OCI-LY7 (cell line): Measurements from ENCODE around the gene KHSRP. TPM values are rescaled to one million over a fixed set of nuclear protein-coding genes. Genes with fewer than 3 reads are reported as not detected.
A peak's percentile ranks its signal among the peaks of the same experiment; 100 is the strongest.

Experiments
- BruUV-seq: library from RNA; stranded (reverse); fragments of 400-500 nt; replicated peaks from 2 replicates; lab custom pipeline; 2021; lab: Mats Ljungman, UMichigan
- CTCF ChIA-PET: fragments of 300-600 bp; sonication (Branson Sonifier 250); formaldehyde crosslinking; loops from one replicate; lab custom pipeline; 2022; ENCODE audit warnings: antibody characterized with exemption; ENCODE audit not compliant: unreplicated experiment; lab: Charles Lee
- POLR2A ChIA-PET: fragments of 300-600 bp; sonication (Branson Sonifier 250); formaldehyde crosslinking; loops from one replicate; lab custom pipeline; 2022; ENCODE audit warnings: antibody characterized with exemption; lab: Charles Lee
- DNase-seq: peaks from one replicate; pipeline ENCODE4 v3.0.0-alpha.2; 2015; ENCODE audit warnings: low spot score
- H2AFZ ChIP-seq: fragments of 200-600 bp; sonication (generic), shearing (Covaris generic); 2 replicates; pipeline ENCODE4 v1.6.1; 2014; ENCODE audit warnings: mild to moderate bottlenecking, antibody characterized with exemption, low read length, moderate library complexity
- H3K27ac ChIP-seq: fragments of 200-600 bp; sonication (generic); 2 replicates; pipeline ENCODE4 v1.5.1; 2014; ENCODE audit warnings: mixed run types, low read depth, mild to moderate bottlenecking, moderate library complexity, low read length, inconsistent platforms; ENCODE audit not compliant: poor library complexity, severe bottlenecking
- H3K36me3 ChIP-seq: fragments of 200-600 bp; sonication (generic); 2 replicates; pipeline ENCODE4 v1.6.1; 2014; ENCODE audit warnings: mild to moderate bottlenecking, antibody characterized with exemption, low read length, moderate library complexity, mixed read lengths; ENCODE audit not compliant: insufficient read depth
- H3K4me1 ChIP-seq: fragments of 200-600 bp; sonication (generic); 2 replicates; pipeline ENCODE4 v1.5.1; 2014; ENCODE audit warnings: mild to moderate bottlenecking, low read length; ENCODE audit not compliant: insufficient read depth, poor library complexity, severe bottlenecking
- H3K4me2 ChIP-seq: fragments of 200-600 bp; sonication (generic); 2 replicates; pipeline ENCODE4 v1.6.1; 2014; ENCODE audit warnings: mild to moderate bottlenecking, low read length
- H3K4me3 ChIP-seq: fragments of 200-600 bp; sonication (generic); 2 replicates; pipeline ENCODE4 v1.5.1; 2014; ENCODE audit warnings: mild to moderate bottlenecking, low read depth, low read length; ENCODE audit not compliant: poor library complexity, severe bottlenecking
- H3K79me2 ChIP-seq: fragments of 200-600 bp; sonication (generic); 2 replicates; pipeline ENCODE4 v1.6.1; 2016; ENCODE audit warnings: low read depth, mild to moderate bottlenecking, low read length, moderate library complexity, mixed read lengths; ENCODE audit not compliant: insufficient read depth
- H3K9me2 ChIP-seq: fragments of 200-600 bp; sonication (generic); 2 replicates; pipeline ENCODE4 v1.6.1; 2016; ENCODE audit warnings: mild to moderate bottlenecking, low read length, mixed read lengths; ENCODE audit not compliant: insufficient read depth
- H3K9me3 ChIP-seq: fragments of 200-600 bp; sonication (generic); 2 replicates; pipeline ENCODE4 v1.6.1; 2014; ENCODE audit warnings: mild to moderate bottlenecking, mixed run types, low read length, mixed read lengths
- H4K20me1 ChIP-seq: fragments of 200-600 bp; sonication (generic); 2 replicates; pipeline ENCODE4 v1.6.1; 2014; ENCODE audit warnings: mild to moderate bottlenecking, antibody characterized with exemption, low read length, moderate library complexity, mixed read lengths; ENCODE audit not compliant: insufficient read depth
- EZH2phosphoT487 ChIP-seq: fragments of 200-600 bp; sonication (generic); IDR thresholded peaks from 2 replicates; pipeline ENCODE4 v1.6.1; 2018; ENCODE audit warnings: low read depth, borderline replicate concordance, mild to moderate bottlenecking, mixed run types, antibody characterized with exemption, low read length, moderate library complexity, mixed read lengths
- intact Hi-C: fragments of 100-400 bp; cut with micrococcal nuclease; formaldehyde crosslinking; loops from one replicate; pipeline ENCODE4 v1.10.0; 2022; ENCODE audit not compliant: unreplicated experiment
- total RNA-seq, 2 experiments: library from RNA; depleted of rRNA in 1 of 2; stranded (reverse); fragments of >200 nt in 1 of 2; shearing (Covaris generic) in 1 of 2; gene quantifications; 2 replicates each; pipeline ENCODE4 v1.2.3, GENCODE V29; 2014 to 2022
- TF ChIP-seq, protein P1 (sequence below): fragments of 200-600 bp; sonication (generic); conservative IDR thresholded peaks from 2 replicates; pipeline ENCODE4 v1.5.1; 2014; ENCODE audit warnings: mild to moderate bottlenecking, antibody characterized with exemption, low read length, moderate library complexity, mixed read lengths

The KHSRP gene
- total RNA-seq, 2 experiments from 2014 or later: 255 to 499 TPM

DNA sequence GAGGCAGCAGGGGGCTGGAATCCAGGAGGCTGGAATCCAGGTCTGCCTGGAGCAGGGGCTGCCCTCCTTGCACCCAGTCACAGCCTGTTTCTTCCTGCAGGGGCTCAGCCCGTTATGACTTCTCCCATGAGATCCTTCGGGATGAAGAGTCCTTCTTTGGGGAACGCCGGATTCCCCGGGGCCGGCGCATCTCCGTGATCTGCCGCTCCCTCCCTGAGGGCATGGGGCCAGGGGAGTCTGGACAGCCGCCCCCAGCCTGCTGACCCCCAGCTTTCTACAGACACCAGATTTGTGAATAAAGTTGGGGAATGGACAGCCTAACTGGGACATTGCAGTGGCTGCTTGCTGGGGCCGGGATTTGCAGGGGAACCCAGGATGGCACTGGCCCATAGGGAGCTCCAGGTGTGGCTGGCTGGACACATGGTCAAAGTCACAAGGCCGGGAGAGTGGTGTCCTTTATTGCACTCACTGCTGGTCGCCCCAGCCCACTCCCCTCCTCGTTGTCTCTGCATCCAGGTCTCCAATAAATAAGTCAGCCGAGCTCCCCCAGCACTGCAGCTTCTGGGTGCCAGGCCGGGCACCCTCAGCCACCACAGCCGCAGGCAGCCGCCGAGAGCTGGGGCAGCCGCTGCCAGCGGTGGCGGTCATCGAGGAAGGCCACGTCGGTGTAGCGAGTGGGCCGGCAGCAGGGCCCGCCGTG, 49.8 kb downstream of the KHSRP start:
- BruUV-seq: no TSS peak
- H3K9me3 ChIP-seq: no peaks in the 10 kb centered on the region
- DNase-seq: no peak
- H3K79me2 ChIP-seq: no peaks in the 10 kb centered on the region
- H3K4me1 ChIP-seq: peaks cover 13% of the 10 kb centered on the region
- H3K9me2 ChIP-seq: no peaks in the 10 kb centered on the region
- H3K27ac ChIP-seq: no peak overlapping the region
- TF ChIP-seq, protein P1, sequence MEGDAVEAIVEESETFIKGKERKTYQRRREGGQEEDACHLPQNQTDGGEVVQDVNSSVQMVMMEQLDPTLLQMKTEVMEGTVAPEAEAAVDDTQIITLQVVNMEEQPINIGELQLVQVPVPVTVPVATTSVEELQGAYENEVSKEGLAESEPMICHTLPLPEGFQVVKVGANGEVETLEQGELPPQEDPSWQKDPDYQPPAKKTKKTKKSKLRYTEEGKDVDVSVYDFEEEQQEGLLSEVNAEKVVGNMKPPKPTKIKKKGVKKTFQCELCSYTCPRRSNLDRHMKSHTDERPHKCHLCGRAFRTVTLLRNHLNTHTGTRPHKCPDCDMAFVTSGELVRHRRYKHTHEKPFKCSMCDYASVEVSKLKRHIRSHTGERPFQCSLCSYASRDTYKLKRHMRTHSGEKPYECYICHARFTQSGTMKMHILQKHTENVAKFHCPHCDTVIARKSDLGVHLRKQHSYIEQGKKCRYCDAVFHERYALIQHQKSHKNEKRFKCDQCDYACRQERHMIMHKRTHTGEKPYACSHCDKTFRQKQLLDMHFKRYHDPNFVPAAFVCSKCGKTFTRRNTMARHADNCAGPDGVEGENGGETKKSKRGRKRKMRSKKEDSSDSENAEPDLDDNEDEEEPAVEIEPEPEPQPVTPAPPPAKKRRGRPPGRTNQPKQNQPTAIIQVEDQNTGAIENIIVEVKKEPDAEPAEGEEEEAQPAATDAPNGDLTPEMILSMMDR: no peak
- TF ChIP-seq EZH2phosphoT487: no peak
- CTCF ChIA-PET: no interaction called here
- intact Hi-C loops: no loop called here
- H3K4me3 ChIP-seq: no peak overlapping the region
- H4K20me1 ChIP-seq: no peaks in the 10 kb centered on the region
- peaks cover 21% of the 10 kb centered on the region for H3K36me3 ChIP-seq
- H2AFZ ChIP-seq: no peak overlapping the region
- H3K4me2 ChIP-seq: no peak overlapping the region
- POLR2A ChIA-PET: interaction anchor here (0.5 to 0.6 kb wide), 2 partner anchors 13 to 77 kb away, joined by 3 read pairs; partner anchors contain the start of gene CLPP

DNA sequence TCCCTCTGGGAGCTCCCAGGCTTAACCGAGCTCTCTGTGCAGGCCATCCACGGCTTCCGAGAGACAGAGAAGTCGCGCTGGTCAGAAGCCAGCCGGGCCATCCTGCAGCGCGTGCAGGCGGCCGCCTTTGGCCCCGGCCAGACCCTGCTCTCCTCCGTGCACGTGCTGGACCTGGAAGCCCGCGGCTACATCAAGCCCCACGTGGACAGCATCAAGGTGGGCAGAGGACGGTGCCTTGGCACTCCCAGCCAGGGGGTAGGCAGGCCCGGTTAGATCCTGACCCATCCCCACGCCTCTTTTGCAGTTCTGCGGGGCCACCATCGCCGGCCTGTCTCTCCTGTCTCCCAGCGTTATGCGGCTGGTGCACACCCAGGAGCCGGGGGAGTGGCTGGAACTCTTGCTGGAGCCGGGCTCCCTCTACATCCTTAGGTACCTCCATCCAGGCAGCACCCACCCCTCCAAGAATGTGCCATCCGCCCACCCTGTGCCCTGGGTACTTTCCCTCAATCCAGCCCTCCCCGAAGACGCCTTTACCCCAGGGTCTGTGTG, 50.4 kb downstream of the KHSRP start:
- Histone ChIP-seq H3K36me3 (peaks cover 17% of the 10 kb centered on the region), H3K4me3 (peak overlapping the region; percentile 68), H3K4me2 (peak overlapping the region; percentile 84), H2AFZ (peak overlapping the region; percentile 67; the same call in 1 of the 2 replicates), H3K79me2 (no peaks in the 10 kb centered on the region), H4K20me1 (no peaks in the 10 kb centered on the region), H3K27ac (peak overlapping the region; percentile 50), H3K9me3 (no peaks in the 10 kb centered on the region), H3K4me1 (peaks cover 13% of the 10 kb centered on the region), H3K9me2 (no peaks in the 10 kb centered on the region)
- DNase-seq: no peak
- ChIA-PET POLR2A (interaction anchor here (0.5 kb wide), 1 partner anchor 13 kb away, joined by 3 read pairs; the partner anchor contains the start of gene CLPP), CTCF (no interaction called here)
- intact Hi-C loops: no loop called here
- TF ChIP-seq, protein P1: no peak
- no peak for TF ChIP-seq EZH2phosphoT487
- BruUV-seq: TSS peak; percentile 60

DNA sequence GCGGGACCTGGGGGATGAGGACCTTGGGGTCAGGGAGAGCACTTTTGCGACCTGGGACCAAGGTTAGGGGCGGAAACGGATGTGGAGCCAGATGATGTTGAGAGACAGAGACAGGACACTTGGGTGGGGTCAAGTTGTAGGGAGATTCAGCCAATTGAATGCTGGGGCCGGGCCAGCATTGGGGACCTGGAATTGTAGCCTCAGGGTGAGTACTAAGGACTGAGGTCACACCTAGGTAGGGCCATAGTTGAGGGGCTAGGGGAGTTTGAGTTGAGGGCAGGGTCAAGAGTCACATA, 50.9 kb downstream of the KHSRP start:
- peaks cover 17% of the 10 kb centered on the region for H3K36me3 ChIP-seq
- H3K79me2 ChIP-seq: no peaks in the 10 kb centered on the region
- TF ChIP-seq, protein P1: no peak
- no peak for TF ChIP-seq EZH2phosphoT487
- H2AFZ ChIP-seq: peak overlapping the region; percentile 67; the same call in 1 of the 2 replicates
- no peaks in the 10 kb centered on the region for H3K9me2 ChIP-seq
- H3K4me3 ChIP-seq: peak overlapping the region; percentile 68
- ChIA-PET POLR2A (interaction anchor here (0.5 kb wide), 1 partner anchor 147 kb away, joined by 4 read pairs; no protein-coding TSS in a partner anchor), CTCF (no interaction called here)
- peak overlapping the region; percentile 50 for H3K27ac ChIP-seq
- H3K4me1 ChIP-seq: peaks cover 13% of the 10 kb centered on the region
- H3K4me2 ChIP-seq: peak overlapping the region; percentile 84
- DNase-seq: no peak
- intact Hi-C loops: loop anchor here (2.0 kb wide), 2 partner anchors 51 to 363 kb away; partner anchors contain the start of genes GPR108 and KHSRP
- no TSS peak for BruUV-seq
- no peaks in the 10 kb centered on the region for H4K20me1 ChIP-seq
- H3K9me3 ChIP-seq: no peaks in the 10 kb centered on the region
